Measurements from ENCODE around the gene WDR59.

- TF ChIP-seq, protein P1, sequence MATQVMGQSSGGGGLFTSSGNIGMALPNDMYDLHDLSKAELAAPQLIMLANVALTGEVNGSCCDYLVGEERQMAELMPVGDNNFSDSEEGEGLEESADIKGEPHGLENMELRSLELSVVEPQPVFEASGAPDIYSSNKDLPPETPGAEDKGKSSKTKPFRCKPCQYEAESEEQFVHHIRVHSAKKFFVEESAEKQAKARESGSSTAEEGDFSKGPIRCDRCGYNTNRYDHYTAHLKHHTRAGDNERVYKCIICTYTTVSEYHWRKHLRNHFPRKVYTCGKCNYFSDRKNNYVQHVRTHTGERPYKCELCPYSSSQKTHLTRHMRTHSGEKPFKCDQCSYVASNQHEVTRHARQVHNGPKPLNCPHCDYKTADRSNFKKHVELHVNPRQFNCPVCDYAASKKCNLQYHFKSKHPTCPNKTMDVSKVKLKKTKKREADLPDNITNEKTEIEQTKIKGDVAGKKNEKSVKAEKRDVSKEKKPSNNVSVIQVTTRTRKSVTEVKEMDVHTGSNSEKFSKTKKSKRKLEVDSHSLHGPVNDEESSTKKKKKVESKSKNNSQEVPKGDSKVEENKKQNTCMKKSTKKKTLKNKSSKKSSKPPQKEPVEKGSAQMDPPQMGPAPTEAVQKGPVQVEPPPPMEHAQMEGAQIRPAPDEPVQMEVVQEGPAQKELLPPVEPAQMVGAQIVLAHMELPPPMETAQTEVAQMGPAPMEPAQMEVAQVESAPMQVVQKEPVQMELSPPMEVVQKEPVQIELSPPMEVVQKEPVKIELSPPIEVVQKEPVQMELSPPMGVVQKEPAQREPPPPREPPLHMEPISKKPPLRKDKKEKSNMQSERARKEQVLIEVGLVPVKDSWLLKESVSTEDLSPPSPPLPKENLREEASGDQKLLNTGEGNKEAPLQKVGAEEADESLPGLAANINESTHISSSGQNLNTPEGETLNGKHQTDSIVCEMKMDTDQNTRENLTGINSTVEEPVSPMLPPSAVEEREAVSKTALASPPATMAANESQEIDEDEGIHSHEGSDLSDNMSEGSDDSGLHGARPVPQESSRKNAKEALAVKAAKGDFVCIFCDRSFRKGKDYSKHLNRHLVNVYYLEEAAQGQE (IDR thresholded peaks at IDR 0.05; ENCODE audit: unreplicated experiment), result no peak
- TF ChIP-seq POLR2AphosphoS5 (IDR thresholded peaks at IDR 0.05; ENCODE audit: low read depth) (no peak), ETS1 (IDR thresholded peaks at IDR 0.05) (no peak), EZH2 (IDR thresholded peaks at IDR 0.05; ENCODE audit: low read depth, unreplicated experiment) (no peak), CTCF (conservative IDR thresholded peaks at IDR 0.05; ENCODE audit: low read depth in 2 of 2) (no peak), EZH2phosphoT487 (IDR thresholded peaks at IDR 0.05; ENCODE audit: unreplicated experiment) (no peak), ZNF331 (CRISPR knock-in tag; IDR thresholded peaks at IDR 0.05; ENCODE audit: low read depth) (no peak), NANOG (IDR thresholded peaks at IDR 0.05; ENCODE audit: borderline replicate concordance) (no peak), JUNB (IDR thresholded peaks at IDR 0.05; ENCODE audit: unreplicated experiment) (no peak), STAT1 (IDR thresholded peaks at IDR 0.05; ENCODE audit: unreplicated experiment) (no peak), CREB1 (CRISPR knock-in tag; IDR thresholded peaks at IDR 0.05; ENCODE audit: low read depth) (no peak), ZNF114 (CRISPR knock-in tag; IDR thresholded peaks at IDR 0.05) (no peak)
Observed at GRCh38 chr16:74888232-74888862, 96.6 kb downstream of the WDR59 start.
